ENCODE results near the gene DNASE1L2. TPM values are rescaled to one million over a fixed set of nuclear protein-coding genes. Genes with fewer than 3 reads are reported as not detected.
A peak's percentile ranks its signal among the peaks of the same experiment; 100 is the strongest.

DNASE1L2 gene
- total RNA-seq, 1 donor from 2014 or later = 0.21 TPM

DNA sequence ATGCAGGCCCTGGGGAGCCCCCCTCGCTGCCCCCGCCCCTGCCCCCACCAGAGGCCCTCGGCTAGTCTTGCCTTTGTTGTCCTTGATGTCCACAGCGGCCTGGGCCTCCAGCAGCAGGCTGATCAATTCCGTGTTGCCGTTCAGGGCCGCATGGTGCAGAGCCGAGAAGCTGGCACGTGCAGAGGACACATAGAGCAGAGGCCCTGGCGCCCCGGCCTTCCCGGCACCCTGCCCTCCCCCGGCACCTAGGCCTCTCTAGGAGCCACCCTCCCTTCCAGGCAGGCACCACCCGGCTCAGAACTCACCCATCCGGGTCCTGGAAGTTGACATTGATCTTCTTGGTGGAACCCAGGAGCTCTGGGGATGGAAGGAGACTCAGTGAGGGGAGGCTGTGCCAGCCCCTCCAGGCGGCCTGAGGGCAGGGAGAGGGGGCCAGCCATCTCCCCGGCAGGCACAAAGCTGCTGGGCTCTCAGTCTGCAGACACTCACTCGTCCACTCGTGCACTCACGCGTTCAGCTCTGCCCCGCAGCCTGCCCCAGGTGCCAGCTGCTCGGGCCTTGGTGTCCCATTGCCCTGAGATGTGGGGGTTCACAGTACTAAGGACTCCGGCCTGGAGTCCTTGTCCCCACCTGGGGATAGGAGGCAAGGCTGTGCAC is 46.1 kb upstream of the DNASE1L2 start:
- no peak for DNase-seq (ENCODE audit: low read depth)
- TF ChIP-seq, protein P1, sequence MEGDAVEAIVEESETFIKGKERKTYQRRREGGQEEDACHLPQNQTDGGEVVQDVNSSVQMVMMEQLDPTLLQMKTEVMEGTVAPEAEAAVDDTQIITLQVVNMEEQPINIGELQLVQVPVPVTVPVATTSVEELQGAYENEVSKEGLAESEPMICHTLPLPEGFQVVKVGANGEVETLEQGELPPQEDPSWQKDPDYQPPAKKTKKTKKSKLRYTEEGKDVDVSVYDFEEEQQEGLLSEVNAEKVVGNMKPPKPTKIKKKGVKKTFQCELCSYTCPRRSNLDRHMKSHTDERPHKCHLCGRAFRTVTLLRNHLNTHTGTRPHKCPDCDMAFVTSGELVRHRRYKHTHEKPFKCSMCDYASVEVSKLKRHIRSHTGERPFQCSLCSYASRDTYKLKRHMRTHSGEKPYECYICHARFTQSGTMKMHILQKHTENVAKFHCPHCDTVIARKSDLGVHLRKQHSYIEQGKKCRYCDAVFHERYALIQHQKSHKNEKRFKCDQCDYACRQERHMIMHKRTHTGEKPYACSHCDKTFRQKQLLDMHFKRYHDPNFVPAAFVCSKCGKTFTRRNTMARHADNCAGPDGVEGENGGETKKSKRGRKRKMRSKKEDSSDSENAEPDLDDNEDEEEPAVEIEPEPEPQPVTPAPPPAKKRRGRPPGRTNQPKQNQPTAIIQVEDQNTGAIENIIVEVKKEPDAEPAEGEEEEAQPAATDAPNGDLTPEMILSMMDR (IDR thresholded peaks at IDR 0.05; ENCODE audit: insufficient read depth, low read length, poor library complexity, severe bottlenecking) = no peak
- peaks cover 12% of the 10 kb centered on the region for H3K27me3 ChIP-seq (ENCODE audit: control insufficient read depth, insufficient read depth, low read length)

DNA sequence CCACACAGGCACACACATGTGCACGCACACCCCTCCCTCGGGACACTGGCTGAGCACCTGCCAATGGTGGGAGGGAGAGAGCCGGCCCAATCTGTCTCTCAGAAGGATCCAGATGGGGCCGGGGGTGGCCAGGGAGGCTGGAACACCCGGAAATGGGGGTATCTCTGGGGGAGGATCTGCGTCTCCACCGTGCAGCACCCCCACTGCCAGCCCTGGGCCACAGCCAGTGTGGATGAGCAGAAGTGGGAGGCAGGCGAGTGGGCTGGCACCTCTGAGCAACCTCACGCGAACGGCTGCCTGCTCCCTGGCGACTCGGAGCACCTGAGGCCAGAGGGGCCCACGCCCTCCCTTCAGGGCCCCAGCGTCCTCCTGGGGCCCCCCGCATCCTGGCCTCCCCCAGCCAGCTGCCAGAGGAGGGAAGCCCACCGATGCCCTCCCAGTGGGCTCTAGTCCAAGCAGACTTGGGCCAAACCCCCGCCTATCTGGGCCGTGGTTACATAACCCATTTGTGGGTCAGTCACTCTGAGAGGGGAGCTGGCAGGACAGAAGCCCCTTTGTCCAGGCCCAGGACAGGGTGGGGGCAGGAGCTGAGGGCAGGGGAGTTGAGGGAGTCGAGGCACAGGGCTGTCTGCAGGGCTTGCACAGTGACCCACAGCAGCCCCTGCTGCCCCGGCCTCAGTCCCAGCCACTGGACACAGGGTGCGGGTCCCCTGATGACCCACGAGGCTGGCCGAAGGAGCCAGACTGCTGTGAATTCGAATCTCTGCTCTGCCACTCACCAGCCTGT is 45.4 kb upstream of the DNASE1L2 start:
- TF ChIP-seq, protein P1 (IDR thresholded peaks at IDR 0.05; ENCODE audit: insufficient read depth, low read length, poor library complexity, severe bottlenecking) = no peak
- Histone ChIP-seq H3K36me3 (ENCODE audit: control insufficient read depth, insufficient read depth, low read length) (no peaks in the 10 kb centered on the region), H3K27me3 (ENCODE audit: control insufficient read depth, insufficient read depth, low read length) (peaks cover 19% of the 10 kb centered on the region), H3K4me3 (ENCODE audit: low read depth, low read length) (no peak overlapping the region)
- no peak for DNase-seq (ENCODE audit: low read depth)

More for the DNA sequence above, 46.1 kb upstream of the DNASE1L2 start:
- H3K36me3 ChIP-seq (ENCODE audit: control insufficient read depth, insufficient read depth, low read length) = no peaks in the 10 kb centered on the region
- no peak overlapping the region for H3K4me3 ChIP-seq (ENCODE audit: low read depth, low read length)

DNA sequence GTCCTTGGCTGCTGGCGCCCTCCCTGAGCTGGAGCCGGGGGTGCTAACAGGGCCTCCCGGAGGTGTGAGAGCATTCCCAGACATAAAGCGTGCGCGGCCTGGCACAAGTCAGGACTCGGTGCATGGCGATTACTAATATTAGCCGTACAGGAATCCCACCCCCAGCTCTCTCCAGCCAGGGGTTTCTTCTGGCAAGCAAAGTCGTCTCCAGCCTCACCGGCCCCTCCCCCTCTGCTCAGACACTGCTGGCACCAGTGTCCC is 44.9 kb upstream of the DNASE1L2 start:
- no peak overlapping the region for H3K4me3 ChIP-seq (ENCODE audit: low read depth, low read length)
- DNase-seq (ENCODE audit: low read depth) = no peak
- TF ChIP-seq, protein P1 (IDR thresholded peaks at IDR 0.05; ENCODE audit: insufficient read depth, low read length, poor library complexity, severe bottlenecking) = no peak
- H3K27me3 ChIP-seq (ENCODE audit: control insufficient read depth, insufficient read depth, low read length) = peaks cover 21% of the 10 kb centered on the region
- H3K36me3 ChIP-seq (ENCODE audit: control insufficient read depth, insufficient read depth, low read length) = no peaks in the 10 kb centered on the region

DNA sequence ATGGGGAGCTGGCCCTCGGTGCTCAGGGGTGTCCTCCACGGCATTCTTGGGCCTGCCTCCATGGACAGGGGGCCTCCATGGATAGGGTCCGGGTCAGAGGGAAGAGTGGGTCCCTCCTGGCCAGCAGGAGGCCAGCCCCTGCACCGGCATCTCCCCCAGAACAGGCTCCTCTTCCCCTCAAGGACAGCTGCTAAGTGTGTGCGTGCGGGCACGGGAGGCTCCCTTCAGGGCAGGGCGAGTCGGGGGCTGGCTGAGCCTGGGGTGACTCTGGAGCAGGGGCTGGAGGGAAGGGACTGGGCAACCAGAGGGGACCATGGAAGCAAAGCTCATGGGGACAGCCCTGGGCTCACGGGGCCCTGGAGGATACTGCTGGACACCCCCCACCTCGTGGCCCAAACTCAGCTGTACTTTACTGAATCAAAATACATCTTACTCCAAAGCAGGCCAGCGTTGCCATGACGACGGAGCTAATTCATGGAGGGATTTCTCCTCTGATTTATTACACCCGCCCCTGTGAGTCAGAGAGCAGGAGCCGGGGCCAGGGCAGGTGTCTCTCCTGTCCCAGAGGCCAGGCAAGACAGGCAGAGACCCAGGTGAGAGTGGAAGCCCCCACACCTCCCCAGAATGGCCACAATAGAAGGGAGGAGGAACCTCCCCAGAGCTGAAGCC is 41.9 kb upstream of the DNASE1L2 start:
- H3K27me3 ChIP-seq (ENCODE audit: control insufficient read depth, insufficient read depth, low read length) = peaks cover 41% of the 10 kb centered on the region
- TF ChIP-seq, protein P1 (IDR thresholded peaks at IDR 0.05; ENCODE audit: insufficient read depth, low read length, poor library complexity, severe bottlenecking) = no peak
- no peak for DNase-seq (ENCODE audit: low read depth)
- no peaks in the 10 kb centered on the region for H3K36me3 ChIP-seq (ENCODE audit: control insufficient read depth, insufficient read depth, low read length)
- no peak overlapping the region for H3K4me3 ChIP-seq (ENCODE audit: low read depth, low read length)

DNA sequence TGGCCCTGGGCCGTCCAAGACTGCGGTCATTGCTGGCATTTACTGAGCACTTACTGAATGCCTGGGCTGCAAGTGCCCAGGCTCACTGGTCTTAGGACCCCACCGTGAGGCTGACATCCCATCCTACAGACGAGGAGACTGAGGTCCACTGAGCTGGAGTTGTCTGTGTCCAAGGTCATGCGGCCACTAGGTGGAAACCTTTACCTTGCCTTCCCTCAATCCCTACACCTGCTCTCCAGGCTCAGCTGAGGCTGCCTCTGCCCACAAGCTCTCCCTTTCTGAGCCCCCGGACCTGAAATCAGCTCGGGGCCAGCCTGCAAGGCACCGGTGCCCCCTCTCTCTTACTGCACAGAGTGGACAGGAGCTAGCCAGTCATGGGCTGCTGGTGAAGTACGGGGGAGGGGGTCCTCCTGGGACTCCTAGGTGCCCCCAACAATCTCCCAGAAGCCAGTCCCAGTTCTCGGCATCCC is 41.4 kb upstream of the DNASE1L2 start:
- Histone ChIP-seq H3K36me3 (ENCODE audit: control insufficient read depth, insufficient read depth, low read length) (no peaks in the 10 kb centered on the region), H3K4me3 (ENCODE audit: low read depth, low read length) (no peak overlapping the region), H3K27me3 (ENCODE audit: control insufficient read depth, insufficient read depth, low read length) (peaks cover 47% of the 10 kb centered on the region)
- DNase-seq (ENCODE audit: low read depth) = no peak
- TF ChIP-seq, protein P1 (IDR thresholded peaks at IDR 0.05; ENCODE audit: insufficient read depth, low read length, poor library complexity, severe bottlenecking) = peak; percentile 60
